Measurements from ENCODE around the gene CFAP74.

Gene CFAP74

DNA sequence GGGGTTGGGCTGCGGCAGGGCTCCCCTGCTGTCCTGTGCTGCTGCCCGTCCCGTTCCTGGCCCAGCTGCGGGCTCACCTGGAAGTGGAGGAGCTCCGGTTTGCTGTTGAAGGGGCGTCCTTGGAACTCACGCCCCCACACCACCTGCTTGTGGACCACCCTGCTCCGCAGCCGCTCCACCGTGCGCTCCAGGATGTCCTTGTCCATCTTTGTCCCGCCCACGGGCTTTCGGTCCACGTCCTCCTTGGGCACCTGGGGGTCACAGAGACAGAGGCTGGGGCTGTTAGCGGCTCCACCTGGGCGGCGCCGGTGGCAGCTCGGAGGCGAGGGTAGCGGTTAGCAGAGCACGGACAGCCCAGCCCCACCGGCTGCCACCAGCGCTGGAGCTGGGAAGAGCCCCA, 38.8 kb downstream of the CFAP74 start:
- DNase-seq (ENCODE audit: low read depth), result no peak
- TF ChIP-seq, protein P1, sequence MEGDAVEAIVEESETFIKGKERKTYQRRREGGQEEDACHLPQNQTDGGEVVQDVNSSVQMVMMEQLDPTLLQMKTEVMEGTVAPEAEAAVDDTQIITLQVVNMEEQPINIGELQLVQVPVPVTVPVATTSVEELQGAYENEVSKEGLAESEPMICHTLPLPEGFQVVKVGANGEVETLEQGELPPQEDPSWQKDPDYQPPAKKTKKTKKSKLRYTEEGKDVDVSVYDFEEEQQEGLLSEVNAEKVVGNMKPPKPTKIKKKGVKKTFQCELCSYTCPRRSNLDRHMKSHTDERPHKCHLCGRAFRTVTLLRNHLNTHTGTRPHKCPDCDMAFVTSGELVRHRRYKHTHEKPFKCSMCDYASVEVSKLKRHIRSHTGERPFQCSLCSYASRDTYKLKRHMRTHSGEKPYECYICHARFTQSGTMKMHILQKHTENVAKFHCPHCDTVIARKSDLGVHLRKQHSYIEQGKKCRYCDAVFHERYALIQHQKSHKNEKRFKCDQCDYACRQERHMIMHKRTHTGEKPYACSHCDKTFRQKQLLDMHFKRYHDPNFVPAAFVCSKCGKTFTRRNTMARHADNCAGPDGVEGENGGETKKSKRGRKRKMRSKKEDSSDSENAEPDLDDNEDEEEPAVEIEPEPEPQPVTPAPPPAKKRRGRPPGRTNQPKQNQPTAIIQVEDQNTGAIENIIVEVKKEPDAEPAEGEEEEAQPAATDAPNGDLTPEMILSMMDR (conservative IDR thresholded peaks at IDR 0.05; ENCODE audit: control insufficient read depth, insufficient read depth, low read depth, low read length), result no peak
- no peak overlapping the region for H3K4me3 ChIP-seq (ENCODE audit: control insufficient read depth, low read depth, low read length)

DNA sequence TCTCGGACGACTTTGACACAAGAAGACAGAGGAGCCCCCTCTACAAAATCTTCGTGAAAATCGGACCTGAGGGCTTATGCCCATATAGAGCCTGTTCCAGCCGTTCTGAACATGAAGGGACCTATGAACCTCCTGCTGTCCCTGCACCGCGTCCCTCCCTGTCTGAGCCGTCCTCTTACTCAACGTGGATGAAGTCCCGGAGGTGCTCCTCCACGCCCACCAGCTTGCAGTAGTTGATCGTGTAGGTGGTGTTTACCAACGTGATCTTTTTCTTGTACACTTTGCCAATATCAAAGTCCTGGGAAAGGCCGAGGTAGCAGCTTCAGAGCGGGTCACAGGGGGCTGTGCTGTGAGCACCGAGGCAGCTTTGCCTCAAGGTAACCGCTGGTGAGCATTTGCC, 40.0 kb downstream of the CFAP74 start:
- no peak for DNase-seq (ENCODE audit: low read depth)
- TF ChIP-seq, protein P1 (conservative IDR thresholded peaks at IDR 0.05; ENCODE audit: control insufficient read depth, insufficient read depth, low read depth, low read length), result no peak
- H3K4me3 ChIP-seq (ENCODE audit: control insufficient read depth, low read depth, low read length), result no peak overlapping the region

DNA sequence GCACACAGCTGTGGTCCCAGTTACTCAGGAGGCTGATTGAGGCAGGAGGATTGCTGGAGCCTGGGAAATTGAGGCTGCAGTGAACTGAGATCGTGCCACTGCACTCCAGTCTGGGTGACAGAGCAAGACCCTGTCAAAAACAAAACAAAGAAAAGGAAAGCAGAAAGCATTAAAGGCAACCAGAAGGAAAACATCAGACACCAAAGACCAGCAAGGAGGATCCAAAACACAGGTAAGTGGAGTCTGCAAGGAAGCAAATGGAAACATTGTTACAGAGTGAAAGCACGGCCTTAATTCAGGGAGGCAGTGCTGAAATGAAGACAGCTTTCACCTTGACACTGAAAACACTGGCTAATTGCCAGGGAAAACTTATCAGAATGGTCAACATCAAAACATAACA, 40.8 kb downstream of the CFAP74 start:
- TF ChIP-seq, protein P1 (conservative IDR thresholded peaks at IDR 0.05; ENCODE audit: control insufficient read depth, insufficient read depth, low read depth, low read length), result no peak
- no peak for DNase-seq (ENCODE audit: low read depth)
- no peak overlapping the region for H3K4me3 ChIP-seq (ENCODE audit: control insufficient read depth, low read depth, low read length)

DNA sequence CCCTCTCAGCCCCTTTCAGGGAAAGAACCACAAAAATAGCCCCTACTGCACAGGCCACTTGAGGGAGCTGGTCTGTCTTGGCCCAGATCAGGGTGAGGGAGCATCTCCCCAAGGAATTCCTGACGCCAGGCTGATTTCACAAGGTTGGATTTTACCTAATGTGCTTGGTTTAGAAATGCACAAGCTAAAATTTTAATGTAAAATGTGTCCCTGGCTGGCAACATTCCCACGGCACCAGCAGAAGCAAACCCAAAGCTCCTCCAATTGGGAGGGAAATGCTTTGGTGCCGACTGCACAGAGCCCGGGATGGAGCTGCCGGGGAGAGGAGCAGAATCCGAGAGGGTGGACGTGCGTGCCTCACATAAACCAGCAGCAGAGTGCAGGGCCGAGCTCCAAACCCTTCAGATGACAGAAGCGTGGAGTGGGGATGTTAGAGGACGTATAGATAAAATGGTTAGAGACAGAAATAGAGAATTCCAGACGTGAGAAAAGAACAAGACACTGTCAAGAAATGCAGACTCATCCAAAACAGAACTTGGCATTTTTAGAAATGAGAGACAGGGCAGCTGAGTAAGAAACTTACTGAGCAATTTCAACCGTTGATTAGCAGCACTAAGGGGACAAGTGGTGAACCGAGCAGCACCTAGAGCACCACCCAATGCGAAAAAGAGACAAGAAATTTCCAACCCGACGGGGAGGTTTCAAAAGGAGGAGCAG, 42.9 kb downstream of the CFAP74 start:
- TF ChIP-seq, protein P1 (conservative IDR thresholded peaks at IDR 0.05; ENCODE audit: control insufficient read depth, insufficient read depth, low read depth, low read length), result no peak
- no peak overlapping the region for H3K4me3 ChIP-seq (ENCODE audit: control insufficient read depth, low read depth, low read length)
- peak; percentile 41 for DNase-seq (ENCODE audit: low read depth)

DNA sequence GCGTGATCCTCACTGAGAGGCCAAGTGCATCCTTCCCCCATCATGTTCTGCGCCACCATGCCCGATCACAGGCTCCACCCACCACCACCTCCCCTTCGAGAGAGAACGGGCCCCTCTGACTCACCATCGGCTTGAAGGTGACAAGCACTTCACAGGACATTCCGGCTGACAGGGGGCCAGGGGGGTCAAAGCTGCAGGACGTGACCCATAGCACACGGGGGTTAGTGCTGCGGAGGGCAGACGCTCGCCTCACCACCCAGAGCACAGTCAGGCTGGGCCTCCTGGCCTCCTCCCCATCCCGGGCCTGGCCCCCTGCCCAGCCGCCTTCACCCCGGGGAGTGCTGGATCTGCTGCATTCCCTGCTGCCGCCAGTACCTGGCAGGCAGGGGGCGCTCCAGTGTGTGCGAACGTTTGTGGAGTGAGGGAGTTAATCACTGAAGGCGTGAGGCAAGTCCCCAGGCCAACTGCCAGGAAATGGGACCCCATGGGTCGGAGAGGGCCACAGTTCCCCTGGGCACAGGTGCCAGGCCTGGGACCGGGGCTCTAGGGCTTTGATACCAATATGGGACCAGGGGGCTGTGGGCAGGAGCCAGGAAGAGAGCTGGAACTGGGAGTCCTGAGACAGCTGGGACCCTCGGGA, 43.6 kb downstream of the CFAP74 start:
- H3K4me3 ChIP-seq (ENCODE audit: control insufficient read depth, low read depth, low read length), result no peak overlapping the region
- TF ChIP-seq, protein P1 (conservative IDR thresholded peaks at IDR 0.05; ENCODE audit: control insufficient read depth, insufficient read depth, low read depth, low read length), result peak; percentile 69
- DNase-seq (ENCODE audit: low read depth), result peak; percentile 69

DNA sequence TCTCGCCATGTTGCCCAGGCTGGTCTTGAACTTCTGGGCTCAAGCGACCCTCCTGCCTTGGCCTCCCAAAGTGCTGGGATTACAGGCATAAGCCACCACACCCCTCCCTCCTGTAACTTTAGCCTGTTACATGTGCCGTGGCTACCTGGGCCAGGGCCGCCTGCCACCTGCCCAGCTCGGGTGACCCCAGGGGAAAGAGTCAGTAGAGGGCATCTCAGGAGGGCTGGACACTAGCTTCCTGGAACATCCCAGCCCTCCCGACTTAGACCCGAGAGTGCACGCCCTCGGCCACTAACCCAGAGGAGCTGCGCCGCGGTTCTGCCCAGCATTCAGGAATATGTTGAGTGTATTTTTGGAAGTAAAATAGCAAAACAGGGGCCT, 44.1 kb downstream of the CFAP74 start:
- no peak for DNase-seq (ENCODE audit: low read depth)
- H3K4me3 ChIP-seq (ENCODE audit: control insufficient read depth, low read depth, low read length), result no peak overlapping the region
- TF ChIP-seq, protein P1 (conservative IDR thresholded peaks at IDR 0.05; ENCODE audit: control insufficient read depth, insufficient read depth, low read depth, low read length), result no peak

Measured in fibroblast of mammary gland (primary cell).